HL-60/S4 treated with phorbol 12-myristate 13-acetate at 8.2 ng/mL for 4 days and 3 days (cell line): ENCODE measurements around the gene RYK.
"Not testable (repeated sequence)": the region's sequence is repeated elsewhere in the genome, so short reads cannot be mapped to it uniquely, and the experiment has no call there.

Experiments used
- in situ Hi-C: fragments of 300-500 bp; cut with MboI; formaldehyde crosslinking; loops from 2 replicates; pipeline ENCODE4 v1.15.0; 2022; ENCODE audit warnings: low sequenced_read_pairs

RYK gene

GRCh38 chr3:134250717-134251220 lies at the start of gene RYK:
RYK (minus strand) TSS chr3:134250859; CDS start chr3:134250654, 205 bp downstream.
- in situ Hi-C loops: no loop called here

- in situ Hi-C loops: loop anchor here (10.0 kb wide), 2 partner anchors 85 to 175 kb away; no protein-coding TSS in a partner anchor
Observed at GRCh38 chr3:134299888-134300206, 49.2 kb upstream of the RYK start.

- in situ Hi-C loops: loop anchor here (10.0 kb wide), 1 partner anchor 85 kb away; no protein-coding TSS in a partner anchor
Observed at GRCh38 chr3:134299185-134299887, 48.7 kb upstream of the RYK start.

GRCh38 chr3:134298249-134298648 lies 47.6 kb upstream of the RYK start:
- in situ Hi-C loops: loop anchor here (10.0 kb wide), 1 partner anchor 83 kb away; no protein-coding TSS in a partner anchor

GRCh38 chr3:134296616-134297015 lies 46.0 kb upstream of the RYK start:
- in situ Hi-C loops: loop anchor here (10.0 kb wide), 1 partner anchor 82 kb away; no protein-coding TSS in a partner anchor

- in situ Hi-C loops: loop anchor here (10.0 kb wide), 1 partner anchor 81 kb away; no protein-coding TSS in a partner anchor
Observed at GRCh38 chr3:134295930-134296329, 45.3 kb upstream of the RYK start.

GRCh38 chr3:134294302-134295280 lies 43.9 kb upstream of the RYK start:
- in situ Hi-C loops: loop anchor here (10.0 kb wide), 1 partner anchor 80 kb away; no protein-coding TSS in a partner anchor

- in situ Hi-C loops: loop anchor here (10.0 kb wide), 1 partner anchor 77 kb away; no protein-coding TSS in a partner anchor
Observed at GRCh38 chr3:134291319-134292254, 40.9 kb upstream of the RYK start.

GRCh38 chr3:134287512-134287911 lies 36.9 kb upstream of the RYK start:
- in situ Hi-C loops: no loop called here

GRCh38 chr3:134284438-134284837 lies 33.8 kb upstream of the RYK start:
- in situ Hi-C loops: no loop called here

- in situ Hi-C loops: no loop called here
Observed at GRCh38 chr3:134282659-134283047, 32.0 kb upstream of the RYK start.

GRCh38 chr3:134281912-134282658 lies 31.4 kb upstream of the RYK start:
- in situ Hi-C loops: no loop called here

GRCh38 chr3:134279466-134279865 lies 28.8 kb upstream of the RYK start:
- in situ Hi-C loops: no loop called here

- in situ Hi-C loops: no loop called here
Observed at GRCh38 chr3:134277066-134277660, 26.5 kb upstream of the RYK start.

- in situ Hi-C loops: no loop called here
Observed at GRCh38 chr3:134276086-134276485, 25.4 kb upstream of the RYK start.

GRCh38 chr3:134275110-134275509 lies 24.5 kb upstream of the RYK start:
- in situ Hi-C loops: not testable (repeated sequence)

GRCh38 chr3:134274571-134274970 lies 23.9 kb upstream of the RYK start:
- in situ Hi-C loops: no loop called here

GRCh38 chr3:134267996-134268395 lies 17.3 kb upstream of the RYK start:
- in situ Hi-C loops: no loop called here

- in situ Hi-C loops: no loop called here
Observed at GRCh38 chr3:134260987-134261386, 10.3 kb upstream of the RYK start.
